Kidney (tissue), 14 donors: ENCODE measurements around the gene PGLYRP1. TPM values are rescaled to one million over a fixed set of nuclear protein-coding genes. Genes with fewer than 3 reads are reported as not detected.

ENCODE experiments used
- DNase-seq, 5 donors: peaks; one replicate each; pipeline ENCODE4 v3.0.0-alpha.2; 2013 to 2020
- FAIRE-seq: peaks from 2 replicates; lab custom pipeline; 2012; peaks lifted over from hg19 to GRCh38; lab: Jason Lieb, UNC
- H3K27ac ChIP-seq, 2 donors: one replicate each; pipeline ENCODE4 v1.7.0; 2013; ENCODE audit warnings: low read depth in 2 of 2, low read length in 2 of 2, inconsistent platforms in 1 of 2
- H3K27me3 ChIP-seq: one replicate; pipeline ENCODE4 v1.7.1; 2013; ENCODE audit warnings: low read length, inconsistent platforms; ENCODE audit not compliant: control insufficient read depth, insufficient read depth
- H3K36me3 ChIP-seq, 3 donors: one replicate each; pipeline versions ENCODE4 v1.7.0 to v1.7.1; 2013; ENCODE audit warnings: low read length in 3 of 3, control low read depth in 1 of 3, inconsistent platforms in 1 of 3; ENCODE audit not compliant: insufficient read depth in 3 of 3, control insufficient read depth in 2 of 3
- H3K4me1 ChIP-seq, 3 donors: one replicate each; pipeline versions ENCODE4 v1.7.0 to v1.7.1; 2013; ENCODE audit warnings: low read length in 3 of 3, inconsistent platforms in 1 of 3, low read depth in 1 of 3; ENCODE audit not compliant: control insufficient read depth in 2 of 3, insufficient read depth in 2 of 3
- H3K4me3 ChIP-seq, 3 donors: one replicate each; pipeline versions ENCODE4 v1.7.0 to v1.8.1; 2013; ENCODE audit warnings: low read length in 3 of 3, control low read depth in 1 of 3, inconsistent platforms in 1 of 3
- H3K9ac ChIP-seq, 3 donors: one replicate each; pipeline versions ENCODE4 v1.7.0 to v1.7.1; 2013; ENCODE audit warnings: low read length in 3 of 3, control low read depth in 1 of 3, inconsistent platforms in 1 of 3
- H3K9me3 ChIP-seq, 3 donors: one replicate each; pipeline versions ENCODE4 v1.7.0 to v1.7.1; 2013; ENCODE audit warnings: low read length in 3 of 3, control low read depth in 1 of 3, inconsistent platforms in 1 of 3; ENCODE audit not compliant: control insufficient read depth in 2 of 3, insufficient read depth in 1 of 3
- intact Hi-C: fragments of 100-400 bp; cut with DNase I; formaldehyde crosslinking; loops from one replicate; pipeline ENCODE4 v1.11.1; 2022
- polyA plus RNA-seq: library from polyadenylated mRNA; stranded (reverse); fragments of 350-450 nt; fragmentation: Illumina TruSeq; extraction: RNeasy Lipid Tissue Mini Kit (QIAGEN cat#74804); gene quantifications from one replicate; pipeline ENCODE4 v1.2.3, GENCODE V29; 2014; ENCODE audit warnings: low read depth, low replicate concordance; ENCODE audit not compliant: insufficient read depth
- total RNA-seq: library from RNA; stranded (reverse); fragmentation: NEBNext Ultra II Directional; extraction: Animal tissue kit (Norgen Biotek cat#: 25700); gene quantifications from one replicate; pipeline ENCODE4 v1.2.1, GENCODE V29; 2021
- TF ChIP-seq, protein P1 (sequence below): IDR thresholded peaks from 3 replicates; pipeline ENCODE4 v1.5.1; 2012; ENCODE audit warnings: mild to moderate bottlenecking, moderate library complexity, borderline replicate concordance; ENCODE audit not compliant: insufficient read depth; ENCODE audit errors: extremely low read depth
- donor health status: control.
- donor health status: control.
- donor health status: control.
- donor health status: control.
- donor health status: control.
- donor health status: DM: yes; HTN: yes; CAD: no.
- donor health status: Normal renal cell carcinoma (clear cell type).

Gene PGLYRP1
- total and polyA plus RNA-seq, 2 donors from 2014 or later, result not detected

DNA sequence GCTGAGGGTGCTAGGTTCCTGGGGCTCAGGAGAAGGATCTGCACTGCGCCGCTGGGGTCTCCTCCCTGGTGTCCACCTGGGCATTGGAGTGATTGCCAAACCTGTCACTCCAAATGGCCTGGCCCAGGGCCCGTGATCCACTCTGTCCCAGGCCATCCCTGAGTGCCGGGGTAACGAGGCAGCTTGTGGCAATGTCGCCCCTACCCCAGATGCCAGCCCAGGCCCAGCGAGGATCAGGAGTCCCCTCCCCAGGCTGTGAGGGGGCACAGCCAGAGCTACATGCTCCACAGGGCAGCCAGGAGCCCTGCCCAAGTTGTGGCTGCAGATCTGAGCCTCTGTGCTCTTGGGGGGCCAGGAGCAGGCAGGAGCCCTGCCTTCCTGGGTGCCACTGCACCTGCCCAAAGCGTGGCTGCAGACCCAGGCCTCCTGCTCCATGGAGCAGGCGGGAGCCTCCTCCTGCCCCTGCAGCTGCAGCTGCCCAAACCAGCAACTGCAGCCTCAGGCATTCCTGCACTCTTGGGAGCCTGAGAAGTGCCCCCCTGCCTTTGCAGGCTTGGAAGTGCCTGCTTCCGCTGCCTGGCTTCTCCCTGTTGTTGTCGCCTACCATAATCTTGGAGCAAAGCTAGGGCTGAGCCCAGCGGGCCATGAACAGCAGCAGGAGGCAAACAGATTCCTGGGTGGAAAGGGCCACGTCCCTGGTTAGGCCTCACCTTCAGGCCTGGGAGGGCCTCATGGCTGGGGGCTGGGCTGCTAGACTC, 13.3 kb upstream of the PGLYRP1 start:
- DNase-seq, result no peak
- no peak overlapping the region for H3K4me3 ChIP-seq
- peaks cover 0 to 2% (median 0%) of the 10 kb centered on the region in 3 donors for H3K4me1 ChIP-seq
- no peak for FAIRE-seq
- no peaks in the 10 kb centered on the region for H3K36me3 ChIP-seq
- no peak overlapping the region for H3K27ac ChIP-seq
- H3K27me3 ChIP-seq, result no peaks in the 10 kb centered on the region
- TF ChIP-seq, protein P1, sequence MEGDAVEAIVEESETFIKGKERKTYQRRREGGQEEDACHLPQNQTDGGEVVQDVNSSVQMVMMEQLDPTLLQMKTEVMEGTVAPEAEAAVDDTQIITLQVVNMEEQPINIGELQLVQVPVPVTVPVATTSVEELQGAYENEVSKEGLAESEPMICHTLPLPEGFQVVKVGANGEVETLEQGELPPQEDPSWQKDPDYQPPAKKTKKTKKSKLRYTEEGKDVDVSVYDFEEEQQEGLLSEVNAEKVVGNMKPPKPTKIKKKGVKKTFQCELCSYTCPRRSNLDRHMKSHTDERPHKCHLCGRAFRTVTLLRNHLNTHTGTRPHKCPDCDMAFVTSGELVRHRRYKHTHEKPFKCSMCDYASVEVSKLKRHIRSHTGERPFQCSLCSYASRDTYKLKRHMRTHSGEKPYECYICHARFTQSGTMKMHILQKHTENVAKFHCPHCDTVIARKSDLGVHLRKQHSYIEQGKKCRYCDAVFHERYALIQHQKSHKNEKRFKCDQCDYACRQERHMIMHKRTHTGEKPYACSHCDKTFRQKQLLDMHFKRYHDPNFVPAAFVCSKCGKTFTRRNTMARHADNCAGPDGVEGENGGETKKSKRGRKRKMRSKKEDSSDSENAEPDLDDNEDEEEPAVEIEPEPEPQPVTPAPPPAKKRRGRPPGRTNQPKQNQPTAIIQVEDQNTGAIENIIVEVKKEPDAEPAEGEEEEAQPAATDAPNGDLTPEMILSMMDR, result no peak
- no peaks in the 10 kb centered on the region for H3K9me3 ChIP-seq
- no peak overlapping the region for H3K9ac ChIP-seq
- intact Hi-C loops, result no loop called here

DNA sequence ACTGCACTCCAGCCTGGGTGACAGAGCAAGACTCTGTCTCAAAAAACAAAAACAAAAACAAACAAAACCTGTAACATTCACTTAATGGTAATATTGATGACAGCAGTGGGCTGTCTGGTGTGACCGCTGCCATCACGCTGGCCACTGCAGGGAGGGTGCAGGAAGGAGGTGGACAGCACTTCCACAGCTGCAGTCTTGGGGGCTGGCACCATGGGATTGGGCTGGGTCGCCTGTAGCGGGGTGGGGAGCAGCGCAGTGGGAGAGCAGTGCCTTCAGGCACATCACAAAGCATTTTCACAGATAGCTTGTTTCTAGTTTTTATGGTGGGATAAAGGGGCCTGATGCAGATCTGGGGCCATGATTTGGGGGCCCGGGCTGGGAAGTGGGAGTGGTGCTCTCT, 12.7 kb upstream of the PGLYRP1 start:
- H3K27ac ChIP-seq, result no peak overlapping the region
- peaks cover 0 to 2% (median 0%) of the 10 kb centered on the region in 3 donors for H3K4me1 ChIP-seq
- no peaks in the 10 kb centered on the region for H3K36me3 ChIP-seq
- DNase-seq, result no peak
- H3K9me3 ChIP-seq, result no peaks in the 10 kb centered on the region
- TF ChIP-seq, protein P1, result no peak
- no peaks in the 10 kb centered on the region for H3K27me3 ChIP-seq
- H3K9ac ChIP-seq, result no peak overlapping the region
- no peak overlapping the region for H3K4me3 ChIP-seq
- intact Hi-C loops, result no loop called here
- no peak for FAIRE-seq

DNA sequence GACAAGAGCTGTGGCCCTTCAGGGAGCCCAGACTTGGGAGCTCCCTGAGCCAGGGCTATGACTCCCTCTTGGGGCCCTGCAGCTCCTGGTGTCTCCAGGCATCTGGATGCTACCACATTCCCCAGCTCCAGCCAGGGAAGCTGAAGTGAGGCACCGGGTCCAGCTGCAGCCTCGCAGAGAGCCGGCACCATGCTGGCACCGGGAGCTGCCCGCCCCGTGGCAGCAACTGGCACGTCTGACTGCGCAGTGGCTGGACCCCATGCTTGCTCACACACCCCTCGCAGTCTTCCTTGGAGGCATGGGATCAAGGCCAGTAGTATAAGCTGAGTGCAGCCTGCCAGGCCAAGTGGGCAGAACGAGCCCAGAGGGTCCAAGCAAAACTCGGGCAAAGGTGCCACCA, 10.5 kb upstream of the PGLYRP1 start:
- intact Hi-C loops, result no loop called here
- no peak for FAIRE-seq
- Histone ChIP-seq H3K4me3 (no peak overlapping the region), H3K4me1 (peaks cover 0 to 2% (median 0%) of the 10 kb centered on the region in 3 donors), H3K9me3 (no peaks in the 10 kb centered on the region), H3K36me3 (no peaks in the 10 kb centered on the region), H3K27me3 (no peaks in the 10 kb centered on the region), H3K27ac (no peak overlapping the region), H3K9ac (no peak overlapping the region)
- TF ChIP-seq, protein P1, result no peak
- no peak for DNase-seq
